Muscle layer of colon (tissue), 2 donors: Measurements from ENCODE around the gene TMEM254.
"Not testable (repeated sequence)": the region's sequence is repeated elsewhere in the genome, so short reads cannot be mapped to it uniquely, and the experiment has no call there.

Source experiments
- H3K27ac ChIP-seq: one replicate; pipeline ENCODE4 v1.7.0; 2013; ENCODE audit warnings: low read depth, mild to moderate bottlenecking, low read length, moderate library complexity
- H3K27me3 ChIP-seq, 2 donors: one replicate each; pipeline ENCODE4 v1.7.0; 2013; ENCODE audit warnings: low read length in 2 of 2, mild to moderate bottlenecking in 2 of 2; ENCODE audit not compliant: insufficient read depth in 2 of 2, control insufficient read depth in 1 of 2
- H3K36me3 ChIP-seq: one replicate; pipeline ENCODE4 v1.7.0; 2013; ENCODE audit warnings: mild to moderate bottlenecking, low read length; ENCODE audit not compliant: insufficient read depth
- H3K4me1 ChIP-seq: one replicate; pipeline ENCODE4 v1.7.0; 2013; ENCODE audit warnings: mild to moderate bottlenecking, low read length; ENCODE audit not compliant: insufficient read depth
- H3K4me3 ChIP-seq, 2 donors: one replicate each; pipeline ENCODE4 v1.7.0; 2013; ENCODE audit warnings: low read length in 2 of 2, low read depth in 1 of 2, mild to moderate bottlenecking in 1 of 2, moderate library complexity in 1 of 2
- H3K9ac ChIP-seq: one replicate; pipeline ENCODE4 v1.7.0; 2013; ENCODE audit warnings: low read length
- H3K9me3 ChIP-seq: one replicate; pipeline ENCODE4 v1.7.0; 2013; ENCODE audit warnings: mild to moderate bottlenecking, low read length
- donor health status: abdominal sarcoma.
- donor health status: Adenocarcinoma of cecum.

TMEM254 gene

GRCh38 chr10:80050752-80051151 lies 27.7 kb upstream of the TMEM254 start:
- H3K27ac ChIP-seq: no peak overlapping the region
- H3K4me3 ChIP-seq: no peak overlapping the region
- H3K9me3 ChIP-seq: no peaks in the 10 kb centered on the region
- H3K36me3 ChIP-seq: no peaks in the 10 kb centered on the region
- no peak overlapping the region for H3K9ac ChIP-seq
- no peaks in the 10 kb centered on the region for H3K27me3 ChIP-seq
- H3K4me1 ChIP-seq: no peaks in the 10 kb centered on the region

- H3K4me1 ChIP-seq: no peaks in the 10 kb centered on the region
- H3K9ac ChIP-seq: no peak overlapping the region
- H3K9me3 ChIP-seq: no peaks in the 10 kb centered on the region
- no peaks in the 10 kb centered on the region for H3K36me3 ChIP-seq
- no peaks in the 10 kb centered on the region for H3K27me3 ChIP-seq
- no peak overlapping the region for H3K4me3 ChIP-seq
- H3K27ac ChIP-seq: no peak overlapping the region
Measured at GRCh38 chr10:80051993-80052392, 26.5 kb upstream of the TMEM254 start.

GRCh38 chr10:80055760-80056159 lies 22.7 kb upstream of the TMEM254 start:
- no peaks in the 10 kb centered on the region for H3K27me3 ChIP-seq
- no peaks in the 10 kb centered on the region for H3K9me3 ChIP-seq
- H3K9ac ChIP-seq: no peak overlapping the region
- H3K27ac ChIP-seq: no peak overlapping the region
- no peaks in the 10 kb centered on the region for H3K4me1 ChIP-seq
- no peak overlapping the region for H3K4me3 ChIP-seq
- no peaks in the 10 kb centered on the region for H3K36me3 ChIP-seq

- Histone ChIP-seq H3K27ac (no peak overlapping the region), H3K36me3 (no peaks in the 10 kb centered on the region), H3K9ac (no peak overlapping the region), H3K4me1 (no peaks in the 10 kb centered on the region), H3K27me3 (no peaks in the 10 kb centered on the region), H3K9me3 (no peaks in the 10 kb centered on the region), H3K4me3 (no peak overlapping the region)
Measured at GRCh38 chr10:80057171-80057570, 21.3 kb upstream of the TMEM254 start.

- Histone ChIP-seq H3K4me1 (no peaks in the 10 kb centered on the region), H3K9me3 (no peaks in the 10 kb centered on the region), H3K27me3 (no peaks in the 10 kb centered on the region), H3K36me3 (no peaks in the 10 kb centered on the region), H3K4me3 (no peak overlapping the region), H3K9ac (no peak overlapping the region), H3K27ac (no peak overlapping the region)
Measured at GRCh38 chr10:80064120-80064886, 14.2 kb upstream of the TMEM254 start.

- H3K4me1 ChIP-seq: no peaks in the 10 kb centered on the region
- no peaks in the 10 kb centered on the region for H3K36me3 ChIP-seq
- H3K9me3 ChIP-seq: no peaks in the 10 kb centered on the region
- H3K9ac ChIP-seq: no peak overlapping the region
- no peak overlapping the region for H3K4me3 ChIP-seq
- no peak overlapping the region for H3K27ac ChIP-seq
- no peaks in the 10 kb centered on the region for H3K27me3 ChIP-seq
Measured at GRCh38 chr10:80066809-80067208, 11.7 kb upstream of the TMEM254 start.

- H3K4me1 ChIP-seq, H3K27ac ChIP-seq, H3K9ac ChIP-seq, H3K4me3 ChIP-seq, H3K27me3 ChIP-seq, H3K9me3 ChIP-seq, H3K36me3 ChIP-seq: not testable (repeated sequence)
Measured at GRCh38 chr10:80067821-80068220, 10.6 kb upstream of the TMEM254 start.

- H3K27ac ChIP-seq: no peak overlapping the region
- no peak overlapping the region for H3K9ac ChIP-seq
- H3K9me3 ChIP-seq: no peaks in the 10 kb centered on the region
- H3K36me3 ChIP-seq: no peaks in the 10 kb centered on the region
- H3K27me3 ChIP-seq: no peaks in the 10 kb centered on the region
- no peak overlapping the region for H3K4me3 ChIP-seq
- no peaks in the 10 kb centered on the region for H3K4me1 ChIP-seq
Measured at GRCh38 chr10:80068270-80068669, 10.2 kb upstream of the TMEM254 start.

GRCh38 chr10:80070057-80070456 lies 8.4 kb upstream of the TMEM254 start:
- H3K27ac ChIP-seq: no peak overlapping the region
- H3K9ac ChIP-seq: no peak overlapping the region
- H3K4me1 ChIP-seq: no peaks in the 10 kb centered on the region
- no peaks in the 10 kb centered on the region for H3K9me3 ChIP-seq
- no peak overlapping the region for H3K4me3 ChIP-seq
- no peaks in the 10 kb centered on the region for H3K27me3 ChIP-seq
- no peaks in the 10 kb centered on the region for H3K36me3 ChIP-seq

- Histone ChIP-seq H3K27ac (no peak overlapping the region), H3K9ac (no peak overlapping the region), H3K4me3 (no peak overlapping the region)
Measured at GRCh38 chr10:80072584-80072983, 5.9 kb upstream of the TMEM254 start.

GRCh38 chr10:80075781-80076180 lies 2.7 kb upstream of the TMEM254 start:
- Histone ChIP-seq H3K27me3 (no peaks in the 10 kb centered on the region), H3K36me3 (no peaks in the 10 kb centered on the region), H3K4me1 (peaks cover 17% of the 10 kb centered on the region), H3K4me3 (no peak overlapping the region), H3K27ac (no peak overlapping the region), H3K9ac (no peak overlapping the region), H3K9me3 (no peaks in the 10 kb centered on the region)

More at GRCh38 chr10:80072584-80072983, 5.9 kb upstream of the TMEM254 start:
- Histone ChIP-seq H3K4me1 (peaks cover 1% of the 10 kb centered on the region), H3K9me3 (no peaks in the 10 kb centered on the region), H3K27me3 (no peaks in the 10 kb centered on the region), H3K36me3 (no peaks in the 10 kb centered on the region)

- no peaks in the 10 kb centered on the region for H3K27me3 ChIP-seq
- peak overlapping the region; percentile 79 for H3K9ac ChIP-seq
- peaks cover 17% of the 10 kb centered on the region for H3K4me1 ChIP-seq
- H3K4me3 ChIP-seq: peak overlapping the region; percentile 75 to 83
- H3K9me3 ChIP-seq: no peaks in the 10 kb centered on the region
- peak overlapping the region; percentile 83 for H3K27ac ChIP-seq
- H3K36me3 ChIP-seq: no peaks in the 10 kb centered on the region
Measured at GRCh38 chr10:80077869-80078447, 507 bp upstream of the TMEM254 start.
